Vagina (tissue), 2 donors: ENCODE results near the gene FRYL. TPM values are rescaled to one million over a fixed set of nuclear protein-coding genes. Genes with fewer than 3 reads are reported as not detected.

Source experiments
- DNase-seq, 2 donors: peaks; one replicate each; pipeline ENCODE4 v3.0.0-alpha.2; 2017; ENCODE audit errors: extremely low spot score in 2 of 2
- H3K27ac ChIP-seq: fragments of 200-600 bp; sonication (generic); one replicate; pipeline ENCODE4 v1.5.1; 2019
- H3K27me3 ChIP-seq: fragments of 200-600 bp; sonication (generic); one replicate; pipeline ENCODE4 v1.5.1; 2019
- H3K36me3 ChIP-seq, 2 donors: fragments of 200-600 bp; sonication (generic); one replicate each; pipeline ENCODE4 v1.5.1; 2017 to 2019
- H3K4me1 ChIP-seq: fragments of 200-600 bp; sonication (generic); one replicate; pipeline ENCODE4 v1.5.1; 2019
- H3K4me3 ChIP-seq, 2 donors: fragments of 200-600 bp; sonication (generic); 1 replicate in 1 of 2; 2 replicates in 1 of 2; pipeline ENCODE4 v1.5.1; 2016 to 2019
- H3K9me3 ChIP-seq: fragments of 200-600 bp; sonication (generic); one replicate; pipeline ENCODE4 v1.5.1; 2019
- CTCF ChIP-seq, 3 experiments: fragments of 450-650 bp in 2 of 3; fragments of 200-600 bp in 1 of 3; sonication (generic) in 1 of 3; IDR thresholded peaks; one replicate each; pipeline ENCODE4 v1.5.1; 2017 to 2019; ENCODE audit warnings: antibody characterized with exemption in 3 of 3, mild to moderate bottlenecking in 2 of 3, moderate library complexity in 2 of 3
- POLR2A ChIP-seq, 2 donors: fragments of 450-650 bp; IDR thresholded peaks; one replicate each; pipeline ENCODE4 v1.6.1; 2017; ENCODE audit warnings: antibody characterized with exemption in 2 of 2, mild to moderate bottlenecking in 2 of 2, moderate library complexity in 2 of 2
- POLR2AphosphoS5 ChIP-seq, 2 donors: sonication (generic); formaldehyde crosslinking; IDR thresholded peaks; one replicate each; pipeline ENCODE4 v1.9.0; 2017; ENCODE audit warnings: antibody characterized with exemption in 2 of 2, mild to moderate bottlenecking in 2 of 2, low read depth in 1 of 2; ENCODE audit not compliant: insufficient read depth in 1 of 2
- intact Hi-C: fragments of 100-400 bp; cut with DNase I; formaldehyde crosslinking; loops from one replicate; pipeline ENCODE4 v1.15.1; 2023
- total RNA-seq: library from RNA; depleted of rRNA; stranded (reverse); fragments of >200 nt; gene quantifications from one replicate; pipeline ENCODE4 v1.2.3, GENCODE V29; 2016

Gene FRYL
- total RNA-seq, 1 donor from 2014 or later, result 51.8 TPM

GRCh38 chr4:48481581-48481980 is 298.5 kb downstream of the FRYL start:
- Histone ChIP-seq H3K9me3 (no peaks in the 10 kb centered on the region), H3K36me3 (no peaks in the 10 kb centered on the region), H3K27me3 (peaks cover 9% of the 10 kb centered on the region), H3K27ac (no peak overlapping the region), H3K4me3 (no peak overlapping the region), H3K4me1 (peaks cover 8% of the 10 kb centered on the region)
- no peak for DNase-seq
- intact Hi-C loops, result no loop called here
- TF ChIP-seq CTCF (IDR thresholded peaks at IDR 0.05), result no peak
- TF ChIP-seq POLR2A (IDR thresholded peaks at IDR 0.05), result no peak
- no peak for TF ChIP-seq POLR2AphosphoS5 (IDR thresholded peaks at IDR 0.05; ENCODE audit: insufficient read depth in 1 of 2, low read depth in 1 of 2)

GRCh38 chr4:48478273-48478672 is 301.8 kb downstream of the FRYL start:
- no peaks in the 10 kb centered on the region for H3K4me1 ChIP-seq
- no peaks in the 10 kb centered on the region for H3K27me3 ChIP-seq
- DNase-seq, result no peak
- no peak overlapping the region for H3K27ac ChIP-seq
- no peak overlapping the region for H3K4me3 ChIP-seq
- H3K36me3 ChIP-seq, result no peaks in the 10 kb centered on the region
- intact Hi-C loops, result no loop called here
- no peaks in the 10 kb centered on the region for H3K9me3 ChIP-seq
- TF ChIP-seq POLR2A (IDR thresholded peaks at IDR 0.05), result no peak

- Histone ChIP-seq H3K4me3 (no peak overlapping the region), H3K9me3 (no peaks in the 10 kb centered on the region), H3K4me1 (no peaks in the 10 kb centered on the region), H3K27ac (no peak overlapping the region), H3K36me3 (no peaks in the 10 kb centered on the region), H3K27me3 (no peaks in the 10 kb centered on the region)
- intact Hi-C loops, result no loop called here
- DNase-seq, result no peak
- TF ChIP-seq CTCF (IDR thresholded peaks at IDR 0.05) (no peak), POLR2A (IDR thresholded peaks at IDR 0.05) (no peak), POLR2AphosphoS5 (IDR thresholded peaks at IDR 0.05; ENCODE audit: insufficient read depth in 1 of 2, low read depth in 1 of 2) (no peak)
Observed at GRCh38 chr4:48475770-48476169, 304.3 kb downstream of the FRYL start.

- no peak for TF ChIP-seq CTCF (IDR thresholded peaks at IDR 0.05)
- no peak for TF ChIP-seq POLR2AphosphoS5 (IDR thresholded peaks at IDR 0.05; ENCODE audit: insufficient read depth in 1 of 2, low read depth in 1 of 2)
- TF ChIP-seq POLR2A (IDR thresholded peaks at IDR 0.05), result no peak
- intact Hi-C loops, result no loop called here
- DNase-seq, result no peak
- no peaks in the 10 kb centered on the region for H3K36me3 ChIP-seq
- no peak overlapping the region for H3K4me3 ChIP-seq
- no peaks in the 10 kb centered on the region for H3K9me3 ChIP-seq
- no peak overlapping the region for H3K27ac ChIP-seq
- no peaks in the 10 kb centered on the region for H3K4me1 ChIP-seq
- H3K27me3 ChIP-seq, result no peaks in the 10 kb centered on the region
Observed at GRCh38 chr4:48472794-48473193, 307.3 kb downstream of the FRYL start.

GRCh38 chr4:48470570-48470969 is 309.5 kb downstream of the FRYL start:
- H3K27me3 ChIP-seq, result no peaks in the 10 kb centered on the region
- intact Hi-C loops, result no loop called here
- DNase-seq, result no peak
- no peak for TF ChIP-seq CTCF (IDR thresholded peaks at IDR 0.05)
- TF ChIP-seq POLR2A (IDR thresholded peaks at IDR 0.05), result no peak
- no peak overlapping the region for H3K4me3 ChIP-seq
- no peaks in the 10 kb centered on the region for H3K9me3 ChIP-seq
- no peaks in the 10 kb centered on the region for H3K36me3 ChIP-seq
- no peaks in the 10 kb centered on the region for H3K4me1 ChIP-seq
- H3K27ac ChIP-seq, result no peak overlapping the region

- Histone ChIP-seq H3K4me3 (no peak overlapping the region), H3K9me3 (no peaks in the 10 kb centered on the region), H3K4me1 (no peaks in the 10 kb centered on the region), H3K27me3 (no peaks in the 10 kb centered on the region), H3K27ac (no peak overlapping the region), H3K36me3 (no peaks in the 10 kb centered on the region)
- TF ChIP-seq POLR2A (IDR thresholded peaks at IDR 0.05), result no peak
- TF ChIP-seq CTCF (IDR thresholded peaks at IDR 0.05), result no peak
- no peak for TF ChIP-seq POLR2AphosphoS5 (IDR thresholded peaks at IDR 0.05; ENCODE audit: insufficient read depth in 1 of 2, low read depth in 1 of 2)
- no peak for DNase-seq
- intact Hi-C loops, result no loop called here
Observed at GRCh38 chr4:48470137-48470536, 309.9 kb downstream of the FRYL start.
